Activated T-cell treated with anti-CD3 and anti-CD28 coated beads for 1 hour (primary cell): ENCODE measurements around the gene A4GNT.
"Not testable (repeated sequence)": the region's sequence is repeated elsewhere in the genome, so short reads cannot be mapped to it uniquely, and the experiment has no call there.

ENCODE experiments used
- DNase-seq: peaks from one replicate; pipeline ENCODE4 v3.0.0-alpha.2; 2020; ENCODE audit warnings: low read depth

The A4GNT gene

GRCh38 chr3:138132239-138132638 lies at the start of gene A4GNT:
TSS of gene A4GNT (minus strand) at chr3:138132390. CDS start at chr3:138131256, 1,134 bp downstream.
- no peak for DNase-seq

- DNase-seq, result no peak
Observed at GRCh38 chr3:138180375-138181029, 48.3 kb upstream of the A4GNT start.

DNA sequence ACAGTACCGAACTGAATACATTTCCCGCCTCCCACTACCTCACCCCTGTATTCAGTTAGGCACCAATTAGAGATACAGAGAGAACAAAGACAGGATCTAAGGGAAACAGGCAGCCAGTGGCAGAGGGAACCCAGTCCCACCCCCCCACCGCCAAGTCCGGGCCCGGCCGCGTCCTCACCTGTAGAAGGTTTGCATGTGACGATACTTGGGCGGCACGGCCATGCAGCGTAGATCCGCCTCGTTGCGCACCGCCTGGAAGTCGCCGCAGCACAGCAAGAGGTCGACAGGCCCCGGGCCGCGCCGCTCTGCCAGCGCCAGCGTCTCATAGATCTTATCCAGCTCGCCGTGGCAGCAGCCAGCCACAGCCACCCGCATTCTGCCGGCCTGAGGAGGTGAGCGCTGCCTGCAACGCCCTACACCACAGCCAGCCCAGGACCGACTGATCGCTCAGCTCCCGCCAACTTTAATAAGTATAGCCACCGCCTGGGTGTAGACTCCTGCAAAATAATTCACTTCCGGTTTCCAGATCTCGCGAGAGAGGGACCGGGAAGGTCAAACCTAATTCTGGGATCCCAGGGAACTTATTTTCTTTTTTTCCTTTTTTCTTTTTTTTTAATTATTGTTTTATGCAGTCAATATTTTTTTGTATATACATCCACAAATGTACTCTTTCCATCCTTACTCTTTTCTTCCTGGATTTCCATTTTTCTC lies 42.4 kb upstream of the A4GNT start, which contains the start of gene DBR1:
Gene DBR1, minus strand, starts transcription at position 501 of the 711 bp plus-strand sequence. Its CDS starts 126 bp downstream, at position 375.
- peak; percentile 55 for DNase-seq

- no peak for DNase-seq
Observed at GRCh38 chr3:138173769-138174420, 41.7 kb upstream of the A4GNT start.

DNA sequence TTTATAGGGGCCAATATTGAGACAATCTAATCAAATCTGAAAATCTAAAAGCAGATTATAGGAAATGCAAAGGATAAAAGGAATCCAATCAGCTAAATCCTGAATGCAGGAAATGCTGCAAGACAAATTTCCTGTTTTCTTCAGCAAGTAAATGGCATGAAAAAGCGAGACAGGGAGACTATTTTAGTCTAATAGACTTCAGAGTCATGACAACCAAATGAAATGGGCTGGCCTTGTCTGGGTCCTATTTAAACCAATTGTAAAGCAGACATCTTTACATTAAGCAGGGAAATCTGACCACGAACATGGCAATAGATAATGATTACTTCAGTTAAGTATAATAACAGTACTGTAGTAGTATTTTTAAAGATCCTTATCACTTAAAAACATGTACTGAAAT lies 40.4 kb upstream of the A4GNT start:
- no peak for DNase-seq

DNA sequence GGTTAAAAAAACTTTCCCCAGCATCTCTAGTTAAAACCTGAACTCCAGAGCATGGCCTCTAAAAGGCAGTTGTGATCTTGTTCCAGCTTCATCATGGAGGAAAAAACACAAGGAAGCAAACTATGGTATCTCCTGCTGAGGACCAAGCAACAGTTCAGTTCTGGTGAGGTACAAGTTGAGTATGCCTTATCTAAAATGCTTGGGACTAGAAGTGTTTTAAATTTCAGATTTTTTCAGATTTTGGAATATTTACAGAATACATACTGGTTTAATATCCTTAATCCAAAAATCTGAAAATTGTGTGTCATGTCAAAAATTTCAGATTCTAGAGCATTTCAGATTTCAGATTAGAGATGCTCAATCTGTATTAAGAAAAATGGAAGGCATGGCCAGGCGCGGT lies 32.9 kb upstream of the A4GNT start:
- DNase-seq, result no peak

GRCh38 chr3:138157743-138158142 lies 25.6 kb upstream of the A4GNT start:
- no peak for DNase-seq

GRCh38 chr3:138154534-138154933 lies 22.3 kb upstream of the A4GNT start:
- no peak for DNase-seq

DNA sequence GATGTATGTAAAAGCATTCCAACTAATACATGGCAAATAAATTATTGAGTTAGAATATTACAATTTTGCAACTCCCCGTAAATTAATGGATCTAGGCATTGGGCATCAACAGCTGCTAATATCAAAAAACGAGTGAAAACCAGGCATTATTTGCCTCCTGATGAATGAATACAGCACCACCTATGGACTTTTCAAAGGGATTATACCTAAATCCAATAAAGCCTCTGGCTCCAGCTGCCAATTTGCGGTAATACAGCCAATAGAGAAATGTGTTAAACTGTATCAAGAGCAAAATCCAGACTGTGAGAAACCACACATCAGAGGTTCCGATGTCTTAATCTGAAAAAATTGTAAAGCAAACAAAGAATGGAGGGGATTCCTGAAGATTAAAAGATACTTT lies 16.3 kb upstream of the A4GNT start:
- no peak for DNase-seq

DNA sequence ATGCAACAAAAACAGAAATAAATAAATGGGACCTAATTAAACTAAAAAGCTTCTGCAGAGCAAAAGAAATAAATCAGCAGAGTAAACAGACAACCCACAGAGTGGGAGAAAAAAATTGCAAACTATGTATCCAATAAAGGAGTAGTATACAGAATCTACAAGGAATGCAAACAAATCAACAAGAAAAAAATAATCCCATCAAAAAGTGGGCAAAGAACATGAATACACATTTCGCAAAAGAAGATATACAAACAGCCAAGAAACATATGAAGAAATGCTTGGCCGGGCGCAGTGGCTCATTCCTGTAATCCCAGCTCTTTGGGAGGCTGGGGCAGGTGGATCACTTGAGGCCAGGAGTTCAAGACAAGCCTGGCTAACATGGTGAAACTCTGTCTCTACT lies 10.0 kb upstream of the A4GNT start:
- DNase-seq, result not testable (repeated sequence)

DNA sequence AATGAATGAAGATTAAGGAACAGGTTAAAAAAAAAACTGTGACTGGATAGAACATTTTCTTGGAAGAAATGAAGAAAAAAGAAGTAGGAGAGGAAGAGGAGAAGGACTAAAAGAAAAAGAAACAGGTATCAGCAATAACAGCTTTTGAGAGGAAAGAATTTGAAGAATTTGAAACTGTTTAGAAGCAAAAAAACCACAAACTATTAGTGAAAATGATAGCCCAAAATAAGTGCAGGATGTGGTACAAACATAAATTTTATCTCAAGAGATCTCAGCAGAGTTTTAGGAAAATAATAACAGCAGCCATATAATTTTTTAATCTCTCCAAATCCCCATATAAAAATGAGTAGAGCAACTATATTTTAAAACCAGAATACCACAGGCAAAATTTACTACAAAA lies 8.8 kb upstream of the A4GNT start:
- DNase-seq, result no peak

DNA sequence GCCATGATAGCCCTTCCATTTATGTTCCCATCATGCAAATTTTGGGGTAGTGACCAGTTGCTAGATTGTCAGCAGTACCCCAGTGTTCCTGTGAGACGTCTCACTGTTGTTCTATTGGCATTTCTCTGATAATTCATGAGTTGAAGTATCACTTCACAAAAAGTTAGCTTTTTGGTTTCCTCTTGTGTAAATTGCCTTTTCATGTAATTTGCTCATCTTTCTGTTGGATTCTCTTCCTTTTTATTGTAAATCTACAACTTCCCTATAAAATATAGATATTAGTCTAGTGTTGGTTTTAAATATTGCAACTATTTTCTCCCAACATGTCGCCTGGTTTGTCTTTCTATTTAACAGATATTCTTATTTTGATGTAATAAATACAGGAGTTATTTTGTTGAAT lies 7.5 kb upstream of the A4GNT start:
- no peak for DNase-seq

- DNase-seq, result no peak
Observed at GRCh38 chr3:138137861-138138260, 5.7 kb upstream of the A4GNT start.

DNA sequence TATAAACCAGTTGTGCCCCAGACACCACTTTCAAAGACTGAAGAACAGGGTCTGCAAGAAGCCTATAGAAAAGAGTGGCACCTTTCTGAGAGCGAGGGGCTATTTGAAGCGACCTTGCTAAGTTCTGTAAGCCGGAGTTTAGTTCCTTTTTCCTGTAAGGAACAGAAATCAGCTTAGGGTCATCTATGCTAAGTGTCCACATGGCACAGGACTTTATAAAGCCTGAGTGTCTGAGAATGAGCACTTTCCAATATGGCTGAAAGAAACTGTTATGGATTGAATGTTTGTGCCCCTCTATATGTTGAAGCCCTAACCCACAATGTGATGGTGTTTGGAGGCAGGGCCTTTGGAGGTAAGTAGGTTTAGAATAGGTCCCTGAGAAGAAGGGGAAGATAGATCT lies 4.0 kb upstream of the A4GNT start:
- DNase-seq, result no peak

- no peak for DNase-seq
Observed at GRCh38 chr3:138135833-138136194, 3.6 kb upstream of the A4GNT start.

DNA sequence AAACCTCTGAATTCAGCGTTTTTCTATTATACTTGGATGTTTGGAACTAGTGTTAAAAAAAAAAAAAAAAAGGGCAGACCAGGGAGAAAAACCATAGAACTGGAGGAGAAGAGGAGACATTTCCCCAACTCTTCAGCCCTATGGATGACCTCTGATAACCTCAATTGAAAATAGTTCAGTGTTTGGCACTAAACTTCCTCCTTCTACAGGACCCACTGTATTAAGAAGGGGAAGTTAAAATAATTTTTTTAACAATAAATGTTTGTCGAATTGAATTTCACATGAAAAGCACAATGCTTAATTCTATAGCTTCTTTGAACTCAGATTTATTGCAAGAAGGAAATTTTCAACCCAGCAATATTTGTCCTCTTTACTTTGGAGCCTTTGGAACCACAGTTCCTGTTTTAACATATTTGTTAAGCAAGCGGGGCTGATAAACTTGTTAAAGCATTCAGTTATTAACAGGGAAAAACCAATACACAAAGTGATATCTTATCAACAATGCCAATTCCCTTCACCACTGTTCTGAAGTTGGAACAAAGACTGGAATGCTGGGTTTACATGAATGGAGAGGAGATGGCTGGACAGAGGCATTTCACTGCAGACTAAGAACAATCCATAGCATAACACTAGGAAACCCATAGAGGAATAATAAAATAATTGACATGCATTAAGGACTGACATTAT lies 3.1 kb upstream of the A4GNT start:
- no peak for DNase-seq

DNA sequence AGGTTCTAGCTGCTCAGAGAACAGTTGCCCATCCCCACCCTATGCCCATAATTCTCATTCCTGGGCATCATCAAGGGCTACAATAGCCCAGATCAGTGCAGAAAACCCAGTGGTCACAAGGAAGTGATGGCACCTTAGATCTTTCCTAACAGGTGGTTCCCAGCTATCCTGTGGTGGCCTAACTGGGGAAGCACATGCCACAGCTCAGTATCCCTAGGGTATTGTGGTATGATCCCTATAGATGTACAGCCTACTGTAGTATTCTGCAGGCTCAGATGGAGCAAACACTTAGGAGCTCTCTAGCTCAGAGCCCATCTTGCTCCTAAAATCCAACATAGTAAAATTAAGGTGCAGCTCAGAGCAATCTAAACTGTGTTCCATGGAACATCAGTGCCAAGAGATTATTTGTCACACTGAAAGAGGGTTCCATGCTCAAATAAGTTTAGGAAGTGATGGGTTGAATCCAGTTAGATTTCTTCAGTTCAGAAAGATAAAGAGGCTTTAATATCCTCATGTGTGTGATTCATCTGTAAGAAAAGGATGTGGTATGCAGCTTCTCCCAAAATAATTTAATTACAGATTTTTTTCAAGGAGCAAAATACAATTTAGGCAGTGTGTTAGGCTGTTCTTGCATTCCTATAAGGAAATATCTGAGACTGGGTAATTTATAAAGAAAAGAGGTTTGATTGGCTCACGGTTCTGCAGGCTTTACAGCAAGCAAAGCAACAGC lies 4.4 kb downstream of the A4GNT start:
- no peak for DNase-seq

- no peak for DNase-seq
Observed at GRCh38 chr3:138125548-138126221, 6.5 kb downstream of the A4GNT start.

DNA sequence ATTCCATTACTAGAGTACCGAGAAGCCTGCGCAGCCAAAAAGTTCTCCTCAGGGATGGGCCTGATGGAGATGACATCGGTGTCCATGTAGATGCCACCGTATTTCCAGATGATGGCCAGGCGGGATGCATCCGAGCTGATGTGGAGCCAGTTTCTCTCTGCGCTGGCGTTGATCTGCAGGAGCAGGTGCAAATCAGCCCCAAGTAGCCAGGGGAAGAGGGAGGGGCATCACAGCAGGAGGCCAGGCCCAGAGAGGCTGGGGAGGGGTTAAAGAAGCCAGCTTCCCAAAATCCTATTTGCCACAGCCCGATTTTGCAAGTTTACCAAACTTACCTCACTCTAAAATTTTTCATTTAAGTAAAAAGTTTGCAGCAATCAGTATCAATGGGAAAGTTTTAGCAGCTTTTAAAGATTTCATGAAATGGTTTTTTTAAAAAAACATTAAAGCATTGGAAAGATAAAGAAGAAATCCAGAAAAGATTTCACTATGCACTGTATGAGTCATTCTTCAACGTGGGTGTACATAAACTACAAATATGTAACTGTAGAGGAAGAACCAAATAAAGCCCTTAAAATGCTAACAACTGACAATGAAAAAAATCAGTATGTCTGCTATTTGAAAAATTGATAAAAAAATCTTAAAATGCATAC lies 7.4 kb downstream of the A4GNT start:
- no peak for DNase-seq

DNA sequence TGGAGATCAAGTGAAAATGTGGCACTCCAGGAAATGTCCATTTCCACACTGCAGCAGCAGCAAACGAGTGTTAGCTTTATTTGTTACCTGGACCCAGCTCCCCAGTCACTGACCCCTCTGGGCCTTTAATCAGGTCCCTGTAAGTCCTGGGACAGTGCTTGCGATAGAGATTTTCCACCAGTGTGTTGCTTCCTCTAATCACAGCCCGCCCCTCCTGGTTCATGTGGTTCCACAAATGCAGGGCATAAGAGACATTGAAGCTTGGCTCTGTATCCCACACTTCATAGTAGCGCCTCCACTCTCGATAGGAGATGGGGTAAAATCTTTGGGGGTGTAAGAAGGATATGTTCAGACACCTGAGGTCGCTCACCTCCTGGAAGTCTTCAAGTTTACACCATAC lies 8.0 kb downstream of the A4GNT start:
- DNase-seq, result no peak

DNA sequence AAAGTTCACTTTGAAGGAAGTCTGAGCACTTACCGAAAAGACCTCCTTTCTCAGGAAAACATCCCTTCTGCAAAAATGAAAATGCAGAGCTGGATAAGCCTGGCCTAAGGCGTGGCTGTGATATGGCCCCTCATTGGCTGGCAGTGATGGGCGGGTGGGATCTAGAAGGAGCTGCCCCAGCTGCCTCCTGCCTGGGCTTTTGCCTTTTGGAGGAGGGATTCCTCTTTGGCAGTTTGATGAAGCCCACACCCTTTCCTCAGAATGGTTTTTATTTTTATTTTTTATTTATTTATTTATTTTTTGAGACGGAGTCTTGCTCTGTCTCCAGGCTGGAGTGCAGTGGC lies 12.8 kb downstream of the A4GNT start:
- DNase-seq, result no peak
